Esophagus (tissue), 2 donors: ENCODE results near the gene TMEM178B. TPM values are rescaled to one million over a fixed set of nuclear protein-coding genes. Genes with fewer than 3 reads are reported as not detected.

Source experiments
- H3K27ac ChIP-seq, 2 donors: one replicate each; pipeline ENCODE4 v1.5.1; 2013; ENCODE audit warnings: low read depth in 2 of 2, mild to moderate bottlenecking in 2 of 2, inconsistent platforms in 1 of 2, low read length in 1 of 2, moderate library complexity in 1 of 2
- H3K27me3 ChIP-seq, 2 donors: one replicate each; pipeline ENCODE4 v1.6.1; 2013; ENCODE audit warnings: low read length in 2 of 2, control low read depth in 1 of 2, mild to moderate bottlenecking in 1 of 2; ENCODE audit not compliant: insufficient read depth in 2 of 2, control insufficient read depth in 1 of 2
- H3K36me3 ChIP-seq, 2 donors: one replicate each; pipeline ENCODE4 v1.6.1; 2013; ENCODE audit warnings: low read length in 1 of 2; ENCODE audit not compliant: control insufficient read depth in 2 of 2, insufficient read depth in 2 of 2
- H3K4me1 ChIP-seq, 2 donors: one replicate each; pipeline ENCODE4 v1.6.1; 2013; ENCODE audit warnings: low read length in 1 of 2; ENCODE audit not compliant: control insufficient read depth in 2 of 2, insufficient read depth in 2 of 2
- H3K4me3 ChIP-seq, 2 donors: one replicate each; pipeline ENCODE4 v1.5.1; 2013; ENCODE audit warnings: low read length in 2 of 2, mild to moderate bottlenecking in 2 of 2, low read depth in 1 of 2, moderate library complexity in 1 of 2
- H3K9me3 ChIP-seq, 2 donors: one replicate each; pipeline ENCODE4 v1.6.1; 2013; ENCODE audit warnings: mild to moderate bottlenecking in 2 of 2, low read depth in 1 of 2, low read length in 1 of 2, moderate library complexity in 1 of 2; ENCODE audit not compliant: control insufficient read depth in 2 of 2, insufficient read depth in 1 of 2
- WGBS, 2 donors: extraction: QIAGEN DNeasy Blood & Tissue Kit; methylation state at CpG; one replicate each; pipeline ENCODE4 v1.1.7; 2013; 5-methylcytosine and 5-hydroxymethylcytosine counted together
- polyA plus RNA-seq, 2 donors: library from polyadenylated mRNA; stranded (reverse); fragments of 200-250 nt; gene quantifications; one replicate each; pipeline ENCODE4 v1.2.3, GENCODE V29; 2013
- donor health status: healthy with polysubstance abuse.
- donor health status: Bipolar disorder and iron deficiency.

TMEM178B gene
- polyA plus RNA-seq, 2 donors = 0.21 to 0.26 TPM

DNA sequence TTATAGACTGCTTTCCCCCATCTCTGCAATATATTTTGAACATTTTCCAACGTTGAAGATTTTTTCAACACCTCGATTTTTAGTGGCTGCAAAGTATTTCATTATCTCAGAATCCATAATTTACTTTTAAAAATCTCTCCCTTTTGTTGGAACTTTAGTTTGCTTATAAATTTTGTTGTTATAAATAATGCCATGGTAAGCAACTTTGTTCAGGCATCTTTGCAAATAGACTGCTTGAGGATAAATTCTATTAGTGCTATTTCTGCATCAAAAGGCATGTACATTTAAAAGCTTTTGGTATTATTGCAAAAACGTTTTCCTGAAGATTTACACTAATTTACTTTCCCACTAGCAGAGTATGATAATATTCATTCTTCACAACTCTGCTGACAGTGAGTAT lies 79.4 kb downstream of the TMEM178B start:
- H3K9me3 ChIP-seq = no peaks in the 10 kb centered on the region
- WGBS, 2 donors = 42 to 50% methylated on average over 3 of the region's 3 CpGs
- H3K27me3 ChIP-seq = no peaks in the 10 kb centered on the region
- no peak overlapping the region for H3K4me3 ChIP-seq
- no peak overlapping the region for H3K27ac ChIP-seq
- H3K4me1 ChIP-seq = no peaks in the 10 kb centered on the region
- no peaks in the 10 kb centered on the region for H3K36me3 ChIP-seq

DNA sequence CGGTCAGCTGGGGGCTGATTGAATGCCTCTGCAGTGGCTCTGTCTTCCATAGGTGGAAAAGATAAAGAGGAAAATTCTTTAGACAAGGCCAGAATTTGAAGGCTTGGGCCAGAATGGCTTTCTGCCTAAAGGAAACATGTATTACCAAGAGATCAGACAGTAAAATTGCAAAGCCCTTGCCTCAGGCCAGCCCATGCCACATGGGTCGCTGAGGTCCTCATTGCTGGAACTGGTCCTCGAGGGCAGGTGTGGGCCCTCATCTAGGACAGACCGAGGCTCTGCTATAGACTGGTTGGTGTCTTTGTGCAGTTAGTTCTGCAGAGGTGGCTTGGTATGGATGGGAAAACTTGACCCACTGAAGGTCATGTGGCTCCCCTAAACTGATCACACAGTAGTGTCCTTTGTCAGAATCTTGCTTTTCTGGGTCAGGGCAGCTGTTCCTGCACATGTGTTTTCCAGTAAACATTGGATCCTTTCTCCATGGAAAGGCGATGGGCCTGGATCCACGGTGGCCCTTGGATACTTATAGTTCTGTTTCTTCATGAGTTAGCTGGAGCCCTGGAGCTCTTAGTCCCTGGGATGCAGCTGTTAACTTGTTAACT lies 80.4 kb downstream of the TMEM178B start:
- Histone ChIP-seq H3K4me3 (no peak overlapping the region), H3K36me3 (no peaks in the 10 kb centered on the region), H3K27ac (no peak overlapping the region), H3K9me3 (no peaks in the 10 kb centered on the region), H3K4me1 (peaks cover 0 to 2% of the 10 kb centered on the region in 2 donors), H3K27me3 (no peaks in the 10 kb centered on the region)
- WGBS, 2 donors = 79 to 84% methylated on average over 6 of the region's 6 CpGs

DNA sequence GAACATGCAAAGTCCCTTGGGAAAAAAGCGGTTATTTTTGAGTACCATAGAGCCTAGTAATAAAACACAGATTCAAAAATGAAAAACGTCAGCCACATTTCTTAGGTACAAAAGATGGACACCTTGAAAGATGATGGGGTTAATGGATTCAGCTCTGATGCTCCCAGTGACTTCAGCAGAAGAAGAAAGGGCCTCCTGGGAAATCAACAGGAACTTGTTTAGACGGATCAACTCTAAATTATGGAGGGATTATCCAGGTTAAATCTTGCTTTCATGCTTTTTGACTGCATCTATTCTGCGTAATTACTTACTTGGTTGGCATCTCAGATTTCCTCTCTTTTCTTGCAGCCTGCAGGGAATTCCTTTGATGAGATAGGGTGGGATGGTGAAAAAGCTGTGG lies 82.5 kb downstream of the TMEM178B start:
- WGBS, 2 donors = 54 to 57% methylated on average over 4 of the region's 4 CpGs
- H3K9me3 ChIP-seq = no peaks in the 10 kb centered on the region
- H3K27ac ChIP-seq = no peak overlapping the region

DNA sequence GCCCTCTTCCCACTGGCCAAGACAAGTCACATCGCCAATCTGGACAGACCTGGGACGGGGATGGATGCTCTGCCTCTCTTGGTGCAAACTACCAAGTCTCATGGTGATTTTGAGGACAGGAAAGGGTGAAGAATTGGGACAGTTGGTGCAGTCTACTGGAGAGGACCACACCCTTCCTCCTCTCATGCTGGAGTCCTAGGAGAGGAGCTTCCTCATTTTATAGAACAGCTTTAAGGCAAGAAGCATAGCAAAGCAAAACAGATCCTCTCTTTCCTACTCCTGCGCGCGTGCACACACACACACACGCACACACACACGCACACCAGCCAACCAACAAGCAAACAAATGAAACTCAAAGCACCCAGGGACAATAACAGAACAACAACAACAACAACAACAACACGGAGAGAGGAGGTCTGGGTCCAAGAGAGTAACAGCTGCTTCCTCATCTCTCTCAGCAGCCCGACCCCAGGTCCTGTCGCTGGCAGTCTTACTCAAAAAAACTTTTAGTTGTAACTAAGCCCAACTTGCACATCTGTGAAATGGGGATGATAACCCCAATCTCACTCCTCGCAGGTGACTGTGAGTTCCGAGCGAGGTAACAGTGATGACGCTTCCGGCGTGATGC lies 83.4 kb downstream of the TMEM178B start:
- Histone ChIP-seq H3K36me3 (no peaks in the 10 kb centered on the region), H3K4me1 (peaks cover 0 to 8% of the 10 kb centered on the region in 2 donors), H3K9me3 (no peaks in the 10 kb centered on the region), H3K27ac (no peak overlapping the region), H3K27me3 (no peaks in the 10 kb centered on the region), H3K4me3 (no peak overlapping the region)
- 86 to 89% methylated on average over 16 of the region's 16 CpGs for WGBS, 2 donors

More for the DNA sequence above, 82.5 kb downstream of the TMEM178B start:
- H3K4me3 ChIP-seq = no peak overlapping the region
- no peaks in the 10 kb centered on the region for H3K36me3 ChIP-seq
- H3K27me3 ChIP-seq = no peaks in the 10 kb centered on the region
- peaks cover 0 to 2% of the 10 kb centered on the region in 2 donors for H3K4me1 ChIP-seq

DNA sequence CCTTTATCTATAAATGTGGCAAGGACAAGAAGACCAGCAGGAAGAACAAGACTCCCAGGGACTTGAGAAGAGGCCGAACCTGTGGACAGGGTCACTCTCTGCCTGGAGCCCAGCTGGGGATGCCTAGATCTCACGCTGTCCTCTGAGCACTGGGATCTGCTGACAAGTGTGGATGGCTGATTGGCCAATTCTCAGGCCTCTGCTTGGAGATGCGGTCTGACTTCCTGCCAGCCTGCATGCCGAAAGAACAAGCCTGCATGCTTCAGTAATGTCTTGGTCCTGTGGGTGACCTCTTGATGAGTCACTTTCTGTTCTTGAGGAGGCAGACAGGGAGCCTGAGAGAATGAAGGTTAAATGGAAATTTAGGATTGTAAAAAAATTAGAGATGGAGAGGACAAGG lies 84.7 kb downstream of the TMEM178B start:
- WGBS, 2 donors = 41 to 44% methylated on average over 4 of the region's 4 CpGs
- H3K27me3 ChIP-seq = no peaks in the 10 kb centered on the region
- H3K27ac ChIP-seq = no peak overlapping the region
- no peaks in the 10 kb centered on the region for H3K9me3 ChIP-seq
- H3K4me1 ChIP-seq = peaks cover 0 to 8% of the 10 kb centered on the region in 2 donors
- H3K4me3 ChIP-seq = no peak overlapping the region
- H3K36me3 ChIP-seq = no peaks in the 10 kb centered on the region

DNA sequence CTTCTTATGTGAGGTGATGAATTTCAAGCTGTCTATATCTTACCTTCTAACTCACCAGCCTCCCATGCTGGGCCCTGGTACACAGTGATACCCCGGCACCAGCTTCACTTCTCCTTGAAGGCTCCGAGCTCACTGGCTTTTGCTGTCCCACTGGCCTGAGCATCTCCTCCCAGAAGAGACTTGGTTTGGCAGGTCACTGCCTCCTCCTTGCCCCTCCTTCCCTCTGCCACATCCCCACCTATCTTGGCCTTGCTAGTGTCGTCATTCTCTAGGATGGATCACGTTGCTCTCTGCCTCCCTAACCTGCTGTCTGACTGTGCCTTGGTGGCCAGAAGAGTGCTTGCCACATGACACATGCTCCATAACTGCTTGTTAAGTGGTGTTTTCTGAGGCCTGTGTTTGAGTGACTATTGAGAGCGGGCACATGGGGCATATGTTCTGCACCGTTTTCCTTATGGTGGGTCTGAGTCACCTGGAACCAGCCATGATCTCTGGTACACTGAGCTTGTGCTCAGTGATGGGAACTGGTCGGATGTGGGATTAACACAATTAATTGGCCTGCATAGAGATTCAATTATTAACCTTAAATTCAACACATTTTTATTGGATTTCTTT lies 86.5 kb downstream of the TMEM178B start:
- H3K9me3 ChIP-seq = no peaks in the 10 kb centered on the region
- H3K4me1 ChIP-seq = peaks cover 0 to 8% of the 10 kb centered on the region in 2 donors
- WGBS, 2 donors = 87 to 89% methylated on average over 7 of the region's 7 CpGs
- no peaks in the 10 kb centered on the region for H3K36me3 ChIP-seq
- no peak overlapping the region for H3K27ac ChIP-seq
- no peaks in the 10 kb centered on the region for H3K27me3 ChIP-seq
- no peak overlapping the region for H3K4me3 ChIP-seq

DNA sequence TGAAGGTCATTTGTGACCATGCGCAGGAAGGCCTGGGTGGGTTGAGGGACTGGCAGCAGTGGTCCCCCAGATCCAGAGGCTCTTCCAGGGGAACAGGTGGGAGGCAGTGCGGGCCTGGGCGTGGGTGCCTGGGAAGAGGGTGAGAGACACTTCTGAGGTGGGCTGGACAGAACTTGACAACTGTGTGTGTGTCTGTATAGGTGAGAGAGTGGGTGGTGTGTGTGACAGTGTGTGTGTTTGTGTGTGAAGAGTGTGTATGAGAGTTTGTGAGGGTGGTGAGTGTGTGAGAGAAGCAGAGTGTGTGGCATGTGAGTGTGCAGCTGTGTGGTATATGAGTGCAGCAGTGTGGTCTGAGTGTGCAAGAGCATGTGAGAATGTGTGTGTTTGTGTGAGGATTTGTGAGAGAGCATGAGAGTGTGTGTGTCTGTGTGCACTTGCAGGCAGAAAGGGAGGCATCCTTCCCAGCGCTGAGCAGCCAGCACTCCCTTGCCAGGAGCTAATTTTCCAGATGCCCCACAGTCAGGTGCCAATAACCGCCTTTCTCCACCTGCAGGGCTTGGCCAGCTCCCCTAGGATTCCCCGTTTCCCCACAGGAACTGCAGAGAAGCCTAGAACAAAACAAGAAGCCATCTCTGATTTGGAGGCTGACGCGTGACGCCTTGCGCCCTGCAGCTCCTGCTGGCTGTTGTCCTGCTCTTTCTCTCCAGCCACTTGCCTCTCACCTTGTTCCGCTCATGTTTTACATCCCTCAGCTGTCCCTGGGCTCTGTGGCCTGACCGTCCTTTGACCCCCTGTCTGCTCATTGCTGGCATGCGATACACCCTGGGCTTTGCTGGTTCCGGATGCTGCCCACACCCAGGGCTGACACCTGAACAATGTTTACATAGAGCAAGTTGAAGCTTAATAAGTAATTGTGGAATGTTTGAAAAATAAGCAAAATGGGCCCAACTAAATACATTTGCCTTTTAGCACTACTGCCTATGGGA lies 88.0 kb downstream of the TMEM178B start:
- H3K36me3 ChIP-seq = no peaks in the 10 kb centered on the region
- 58 to 65% methylated on average over 14 of the region's 14 CpGs for WGBS, 2 donors
- H3K4me1 ChIP-seq = peaks cover 0 to 8% of the 10 kb centered on the region in 2 donors
- no peak overlapping the region for H3K4me3 ChIP-seq
- no peaks in the 10 kb centered on the region for H3K27me3 ChIP-seq
- H3K9me3 ChIP-seq = no peaks in the 10 kb centered on the region
- no peak overlapping the region for H3K27ac ChIP-seq

DNA sequence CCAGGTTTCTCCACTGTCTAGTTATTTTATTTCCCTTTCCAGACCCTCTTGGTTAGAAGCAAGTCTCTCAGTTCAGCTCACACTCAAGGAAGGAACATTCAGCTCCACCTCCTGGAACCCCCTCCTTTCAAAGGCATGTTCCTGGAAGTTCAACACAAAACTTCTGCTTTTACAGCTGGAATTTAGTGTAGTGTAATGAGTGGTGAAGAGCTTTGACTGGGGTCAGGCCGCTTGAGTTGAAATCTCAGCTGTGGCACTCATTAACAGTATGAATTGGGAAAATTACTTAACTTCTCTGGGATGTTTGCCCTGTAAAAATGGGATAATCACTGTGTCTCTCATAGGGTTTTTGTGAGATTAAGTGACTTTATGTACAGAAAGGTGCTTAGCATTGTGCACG lies 91.7 kb downstream of the TMEM178B start:
- peaks cover 0 to 6% of the 10 kb centered on the region in 2 donors for H3K4me1 ChIP-seq
- H3K27ac ChIP-seq = no peak overlapping the region
- no peak overlapping the region for H3K4me3 ChIP-seq
- no peaks in the 10 kb centered on the region for H3K9me3 ChIP-seq
- no peaks in the 10 kb centered on the region for H3K36me3 ChIP-seq
- no peaks in the 10 kb centered on the region for H3K27me3 ChIP-seq
- 45 to 66% methylated on average over 2 of the region's 2 CpGs for WGBS, 2 donors

DNA sequence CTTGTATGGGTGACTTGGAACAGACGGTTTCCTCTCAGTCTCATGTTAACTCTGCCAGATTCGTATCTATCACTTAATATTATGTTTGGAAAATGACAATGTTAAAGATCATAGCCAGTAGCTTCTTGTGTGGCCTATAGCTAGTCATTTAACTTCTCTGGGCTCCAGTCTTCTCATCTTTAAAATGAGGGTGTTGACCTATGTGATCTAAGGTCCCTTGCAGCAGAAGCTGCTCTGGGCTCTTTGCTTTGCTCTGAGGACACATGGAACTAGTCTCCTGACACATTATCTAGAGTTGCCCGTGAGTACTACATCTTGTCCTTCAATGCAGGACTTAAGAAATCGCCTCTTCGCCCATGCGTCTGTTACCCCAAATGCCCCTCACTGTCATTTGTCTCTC lies 93.1 kb downstream of the TMEM178B start:
- Histone ChIP-seq H3K27me3 (no peaks in the 10 kb centered on the region), H3K4me1 (peaks cover 0 to 2% of the 10 kb centered on the region in 2 donors), H3K9me3 (no peaks in the 10 kb centered on the region), H3K4me3 (no peak overlapping the region), H3K36me3 (no peaks in the 10 kb centered on the region), H3K27ac (no peak overlapping the region)
- WGBS, 2 donors = 84 to 86% methylated on average over 6 of the region's 6 CpGs
